ENCODE data around the gene LRRC28.

Gene LRRC28

GRCh38 chr15:99343881-99344551, 92.7 kb downstream of the LRRC28 start:
- peak; percentile 14 for DNase-seq (ENCODE audit: low read depth)

- no peak for DNase-seq (ENCODE audit: low read depth)
Measured at GRCh38 chr15:99344639-99345038, 93.4 kb downstream of the LRRC28 start.

GRCh38 chr15:99345242-99345641, 94.0 kb downstream of the LRRC28 start:
- no peak for DNase-seq (ENCODE audit: low read depth)

GRCh38 chr15:99345832-99346462, 94.7 kb downstream of the LRRC28 start:
- no peak for DNase-seq (ENCODE audit: low read depth)

GRCh38 chr15:99347574-99347973, 96.3 kb downstream of the LRRC28 start:
- no peak for DNase-seq (ENCODE audit: low read depth)

- DNase-seq (ENCODE audit: low read depth), result no peak
Measured at GRCh38 chr15:99348412-99348811, 97.1 kb downstream of the LRRC28 start.

- DNase-seq (ENCODE audit: low read depth), result no peak
Measured at GRCh38 chr15:99350408-99350807, 99.1 kb downstream of the LRRC28 start.

GRCh38 chr15:99359769-99360168, 108.5 kb downstream of the LRRC28 start:
- no peak for DNase-seq (ENCODE audit: low read depth)

- no peak for DNase-seq (ENCODE audit: low read depth)
Measured at GRCh38 chr15:99361545-99362185, 110.4 kb downstream of the LRRC28 start.

GRCh38 chr15:99365242-99365641, 114.0 kb downstream of the LRRC28 start:
- no peak for DNase-seq (ENCODE audit: low read depth)

GRCh38 chr15:99366013-99366412, 114.7 kb downstream of the LRRC28 start:
- no peak for DNase-seq (ENCODE audit: low read depth)

GRCh38 chr15:99368743-99369142, 117.5 kb downstream of the LRRC28 start:
- no peak for DNase-seq (ENCODE audit: low read depth)

GRCh38 chr15:99369196-99369595, 117.9 kb downstream of the LRRC28 start:
- no peak for DNase-seq (ENCODE audit: low read depth)

GRCh38 chr15:99371180-99372103, 120.2 kb downstream of the LRRC28 start:
- DNase-seq (ENCODE audit: low read depth), result no peak

GRCh38 chr15:99385005-99385669, 133.9 kb downstream of the LRRC28 start:
- no peak for DNase-seq (ENCODE audit: low read depth)

- no peak for DNase-seq (ENCODE audit: low read depth)
Measured at GRCh38 chr15:99385865-99386264, 134.6 kb downstream of the LRRC28 start.

GRCh38 chr15:99386391-99386790, 135.1 kb downstream of the LRRC28 start:
- DNase-seq (ENCODE audit: low read depth), result no peak

- no peak for DNase-seq (ENCODE audit: low read depth)
Measured at GRCh38 chr15:99387421-99388168, 136.3 kb downstream of the LRRC28 start.

GRCh38 chr15:99390667-99391066, 139.4 kb downstream of the LRRC28 start:
- DNase-seq (ENCODE audit: low read depth), result no peak

GRCh38 chr15:99393641-99394040, 142.4 kb downstream of the LRRC28 start:
- DNase-seq (ENCODE audit: low read depth), result no peak

- DNase-seq (ENCODE audit: low read depth), result no peak
Measured at GRCh38 chr15:99396375-99396774, 145.1 kb downstream of the LRRC28 start.
